GM19452 (cell line): ENCODE measurements around the gene B4GALNT1.

ENCODE experiments used
- ATAC-seq: cut with Tn5 transposase; IDR thresholded peaks from one replicate; pipeline ENCODE4 v1.9.1; 2021; ENCODE audit not compliant: unreplicated experiment

The B4GALNT1 gene

GRCh38 chr12:57609781-57610553 lies 23.0 kb downstream of the B4GALNT1 start:
- no peak for ATAC-seq

- ATAC-seq: no peak
Observed at GRCh38 chr12:57609101-57609780, 23.8 kb downstream of the B4GALNT1 start.

- ATAC-seq: no peak
Observed at GRCh38 chr12:57607958-57608663, 24.9 kb downstream of the B4GALNT1 start.

GRCh38 chr12:57606821-57607220 lies 26.2 kb downstream of the B4GALNT1 start:
- ATAC-seq: no peak

- ATAC-seq: no peak
Observed at GRCh38 chr12:57606399-57606798, 26.6 kb downstream of the B4GALNT1 start.

- ATAC-seq: no peak
Observed at GRCh38 chr12:57605811-57606311, 27.1 kb downstream of the B4GALNT1 start.

- no peak for ATAC-seq
Observed at GRCh38 chr12:57604992-57605810, 27.8 kb downstream of the B4GALNT1 start.

GRCh38 chr12:57604454-57604991 lies 28.5 kb downstream of the B4GALNT1 start, which contains the start of gene DTX3:
TSS of gene DTX3 (plus strand) at chr12:57604824. CDS start at chr12:57606518, 1,694 bp downstream.
- ATAC-seq: no peak

- ATAC-seq: no peak
Observed at GRCh38 chr12:57603815-57604453, 29.1 kb downstream of the B4GALNT1 start.

- no peak for ATAC-seq
Observed at GRCh38 chr12:57603324-57603723, 29.7 kb downstream of the B4GALNT1 start.

GRCh38 chr12:57602544-57602943 lies 30.5 kb downstream of the B4GALNT1 start:
- no peak for ATAC-seq

- no peak for ATAC-seq
Observed at GRCh38 chr12:57600395-57600794, 32.6 kb downstream of the B4GALNT1 start.

GRCh38 chr12:57593187-57593586 lies 39.8 kb downstream of the B4GALNT1 start:
- ATAC-seq: no peak

GRCh38 chr12:57592551-57593165 lies 40.3 kb downstream of the B4GALNT1 start:
- ATAC-seq: no peak

GRCh38 chr12:57591782-57592325 lies 41.1 kb downstream of the B4GALNT1 start:
- no peak for ATAC-seq

GRCh38 chr12:57590864-57591781 lies 41.9 kb downstream of the B4GALNT1 start, which contains the start of gene PIP4K2C:
TSS of gene PIP4K2C (plus strand) at chr12:57591192. CDS start at chr12:57591290, 98 bp downstream.
- ATAC-seq: peak; percentile 95

- ATAC-seq: no peak
Observed at GRCh38 chr12:57590479-57590863, 42.5 kb downstream of the B4GALNT1 start.
